ENCODE measurements around the gene OSMR.

Gene OSMR

DNA sequence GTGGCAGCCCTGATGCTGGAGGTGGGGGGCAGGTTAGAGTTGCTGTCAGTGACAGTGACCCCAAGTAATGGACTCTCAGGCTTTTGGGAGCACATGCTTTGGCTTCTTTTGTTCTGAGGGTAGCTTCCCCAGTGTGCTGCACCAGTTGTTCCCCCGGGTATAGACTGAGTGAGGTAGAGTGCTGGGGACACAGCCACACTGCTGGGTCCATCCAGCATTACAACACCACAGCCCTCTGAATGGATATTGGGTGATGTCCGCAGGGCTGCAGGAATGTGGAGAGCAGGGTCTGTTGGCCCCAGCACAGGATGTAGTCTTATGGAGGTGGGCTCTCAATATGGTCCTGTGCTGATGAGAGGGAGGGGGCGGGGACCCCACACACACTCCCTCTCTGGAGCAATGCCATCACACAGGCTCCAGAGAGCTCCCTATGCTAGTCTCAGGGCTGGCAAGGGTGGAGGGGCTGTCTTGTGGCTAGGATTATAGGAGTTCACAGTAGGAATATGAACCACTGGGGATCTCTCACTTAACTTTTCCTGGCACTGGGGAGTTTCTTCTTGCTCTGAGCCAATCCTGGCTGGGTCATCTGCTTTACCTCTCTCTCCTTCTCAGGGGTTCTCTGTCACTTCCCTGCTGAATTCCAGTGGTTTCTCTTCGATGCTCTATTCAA is 20.7 kb downstream of the OSMR start:
- Histone ChIP-seq H3K36me3 (ENCODE audit: insufficient read depth, low read length) (no peaks in the 10 kb centered on the region), H2AFZ (ENCODE audit: low read depth, low read length) (no peak overlapping the region), H3K4me1 (ENCODE audit: insufficient read depth, low read length) (no peaks in the 10 kb centered on the region), H3K9ac (ENCODE audit: low read depth, low read length) (no peak overlapping the region), H3K27ac (ENCODE audit: low read length) (no peak overlapping the region), H3K27me3 (ENCODE audit: insufficient read depth, low read length, poor library complexity) (no peaks in the 10 kb centered on the region), H3K79me2 (ENCODE audit: insufficient read depth, low read length) (no peaks in the 10 kb centered on the region), H4K20me1 (ENCODE audit: insufficient read depth, low read length) (no peaks in the 10 kb centered on the region), H3K4me3 (ENCODE audit: low read depth in 1 of 2, low read length in 2 of 2) (no peak overlapping the region), H3K9me3 (ENCODE audit: insufficient read depth, low read length, severe bottlenecking) (peaks cover 7% of the 10 kb centered on the region), H3K4me2 (ENCODE audit: insufficient read depth, low read length) (no peak overlapping the region)
- DNase-seq: no peak
- no peak for ATAC-seq (ENCODE audit: insufficient read depth, low read depth)
- TF ChIP-seq CTCF (IDR thresholded peaks at IDR 0.05; ENCODE audit: borderline replicate concordance, extremely low read depth, low read length, poor library complexity, severe bottlenecking): no peak
- TF ChIP-seq EZH2 (IDR thresholded peaks at IDR 0.05; ENCODE audit: borderline replicate concordance, low read depth, low read length, severe bottlenecking): no peak

- TF ChIP-seq CTCF (IDR thresholded peaks at IDR 0.05; ENCODE audit: borderline replicate concordance, extremely low read depth, low read length, poor library complexity, severe bottlenecking) (no peak), EZH2 (IDR thresholded peaks at IDR 0.05; ENCODE audit: borderline replicate concordance, low read depth, low read length, severe bottlenecking) (no peak)
- no peaks in the 10 kb centered on the region for H3K4me1 ChIP-seq (ENCODE audit: insufficient read depth, low read length)
- no peak overlapping the region for H3K4me2 ChIP-seq (ENCODE audit: insufficient read depth, low read length)
- peaks cover 7% of the 10 kb centered on the region for H3K9me3 ChIP-seq (ENCODE audit: insufficient read depth, low read length, severe bottlenecking)
- H3K79me2 ChIP-seq (ENCODE audit: insufficient read depth, low read length): no peaks in the 10 kb centered on the region
- no peak overlapping the region for H3K27ac ChIP-seq (ENCODE audit: low read length)
- H2AFZ ChIP-seq (ENCODE audit: low read depth, low read length): no peak overlapping the region
- no peak for ATAC-seq (ENCODE audit: insufficient read depth, low read depth)
- H3K4me3 ChIP-seq (ENCODE audit: low read depth in 1 of 2, low read length in 2 of 2): no peak overlapping the region
- no peaks in the 10 kb centered on the region for H4K20me1 ChIP-seq (ENCODE audit: insufficient read depth, low read length)
- H3K36me3 ChIP-seq (ENCODE audit: insufficient read depth, low read length): no peaks in the 10 kb centered on the region
- no peak overlapping the region for H3K9ac ChIP-seq (ENCODE audit: low read depth, low read length)
- no peaks in the 10 kb centered on the region for H3K27me3 ChIP-seq (ENCODE audit: insufficient read depth, low read length, poor library complexity)
- no peak for DNase-seq
Observed at GRCh38 chr5:38867032-38867398, 21.2 kb downstream of the OSMR start.

GRCh38 chr5:38867416-38867815 is 21.6 kb downstream of the OSMR start:
- ATAC-seq (ENCODE audit: insufficient read depth, low read depth) (no peak), DNase-seq (no peak)
- H3K4me2 ChIP-seq (ENCODE audit: insufficient read depth, low read length): no peak overlapping the region
- H3K9ac ChIP-seq (ENCODE audit: low read depth, low read length): no peak overlapping the region
- no peak overlapping the region for H2AFZ ChIP-seq (ENCODE audit: low read depth, low read length)
- no peak for TF ChIP-seq CTCF (IDR thresholded peaks at IDR 0.05; ENCODE audit: borderline replicate concordance, extremely low read depth, low read length, poor library complexity, severe bottlenecking)
- TF ChIP-seq EZH2 (IDR thresholded peaks at IDR 0.05; ENCODE audit: borderline replicate concordance, low read depth, low read length, severe bottlenecking): no peak
- no peaks in the 10 kb centered on the region for H3K79me2 ChIP-seq (ENCODE audit: insufficient read depth, low read length)
- H3K27ac ChIP-seq (ENCODE audit: low read length): no peak overlapping the region
- H4K20me1 ChIP-seq (ENCODE audit: insufficient read depth, low read length): no peaks in the 10 kb centered on the region
- no peak overlapping the region for H3K4me3 ChIP-seq (ENCODE audit: low read depth in 1 of 2, low read length in 2 of 2)
- H3K27me3 ChIP-seq (ENCODE audit: insufficient read depth, low read length, poor library complexity): no peaks in the 10 kb centered on the region
- no peaks in the 10 kb centered on the region for H3K4me1 ChIP-seq (ENCODE audit: insufficient read depth, low read length)
- no peaks in the 10 kb centered on the region for H3K36me3 ChIP-seq (ENCODE audit: insufficient read depth, low read length)
- H3K9me3 ChIP-seq (ENCODE audit: insufficient read depth, low read length, severe bottlenecking): peaks cover 7% of the 10 kb centered on the region

All from DND-41 (cell line).